PC-9 (cell line): Measurements from ENCODE around the gene STIMATE. TPM values are rescaled to one million over a fixed set of nuclear protein-coding genes. Genes with fewer than 3 reads are reported as not detected.

ENCODE experiments used
- BruUV-seq: library from RNA; stranded (reverse); fragments of 400-500 nt; replicated peaks from 2 replicates; lab custom pipeline; 2021; lab: Mats Ljungman, UMichigan
- CTCF ChIA-PET: fragments of 300-600 bp; sonication (Branson Sonifier 250); formaldehyde crosslinking; loops from one replicate; lab custom pipeline; 2022; ENCODE audit warnings: antibody characterized with exemption; lab: Charles Lee
- POLR2A ChIA-PET: fragments of 300-600 bp; sonication (Branson Sonifier 250); formaldehyde crosslinking; loops from one replicate; lab custom pipeline; 2022; ENCODE audit warnings: antibody characterized with exemption; ENCODE audit not compliant: unreplicated experiment; lab: Charles Lee
- DNase-seq, 2 experiments: peaks; one replicate each; pipeline versions ENCODE4 v3.0.0 to v3.0.0-alpha.2; 2015 to 2022; ENCODE audit warnings: mixed read lengths in 1 of 2
- H2AFZ ChIP-seq: fragments of 200-600 bp; sonication (generic); 2 replicates; pipeline ENCODE4 v1.8.1; 2017; ENCODE audit warnings: antibody characterized with exemption
- H3F3A ChIP-seq: fragments of 200-600 bp; sonication (generic); 2 replicates; pipeline ENCODE4 v1.8.1; 2017; ENCODE audit warnings: antibody characterized with exemption, mild to moderate bottlenecking, low read depth; ENCODE audit not compliant: insufficient read depth
- H3K27ac ChIP-seq: fragments of 200-600 bp; sonication (generic); 2 replicates; pipeline ENCODE4 v1.6.1; 2016; ENCODE audit warnings: mixed run types
- H3K27me3 ChIP-seq: fragments of 200-600 bp; sonication (generic); 2 replicates; pipeline ENCODE4 v1.6.1; 2016; ENCODE audit warnings: low read depth, mixed run types; ENCODE audit not compliant: insufficient read depth
- H3K36me3 ChIP-seq: fragments of 200-600 bp; sonication (generic); 2 replicates; pipeline ENCODE4 v1.6.1; 2016; ENCODE audit warnings: low read depth, mixed run types
- H3K4me1 ChIP-seq: fragments of 200-600 bp; sonication (generic); replicated peaks from 2 replicates; pipeline ENCODE4 v1.6.1; 2016; ENCODE audit warnings: mixed run types; ENCODE audit not compliant: insufficient read depth
- H3K4me2 ChIP-seq: fragments of 200-600 bp; sonication (generic); 2 replicates; pipeline ENCODE4 v1.6.1; 2017; ENCODE audit warnings: mixed run types
- H3K4me3 ChIP-seq: fragments of 200-600 bp; sonication (generic); 2 replicates; pipeline ENCODE4 v1.6.1; 2016; ENCODE audit warnings: mixed run types
- H3K79me2 ChIP-seq: fragments of 200-600 bp; sonication (generic); 2 replicates; pipeline ENCODE4 v1.6.1; 2017; ENCODE audit warnings: low read depth, mixed run types
- H3K9me2 ChIP-seq: fragments of 200-600 bp; sonication (generic); 2 replicates; pipeline ENCODE4 v1.8.1; 2017; ENCODE audit warnings: mild to moderate bottlenecking; ENCODE audit not compliant: insufficient read depth
- H3K9me3 ChIP-seq: fragments of 200-600 bp; sonication (generic); 2 replicates; pipeline ENCODE4 v1.8.1; 2016; ENCODE audit warnings: low read depth; ENCODE audit not compliant: insufficient read depth
- H4K20me1 ChIP-seq: fragments of 200-600 bp; sonication (generic); 2 replicates; pipeline ENCODE4 v1.8.1; 2017; ENCODE audit not compliant: insufficient read depth
- CTCF ChIP-seq: fragments of 200-600 bp; sonication (generic); conservative IDR thresholded peaks from 2 replicates; pipeline ENCODE4 v1.6.1; 2017; ENCODE audit warnings: mixed run types, antibody characterized with exemption, mild to moderate bottlenecking, moderate library complexity
- EZH2 ChIP-seq: fragments of 200-600 bp; sonication (generic); IDR thresholded peaks from 2 replicates; pipeline ENCODE4 v1.8.0; 2017; ENCODE audit warnings: antibody characterized with exemption, low read depth
- intact Hi-C: fragments of 100-400 bp; cut with micrococcal nuclease; formaldehyde crosslinking; loops from one replicate; pipeline ENCODE4 v1.10.0; 2022; ENCODE audit not compliant: unreplicated experiment
- total RNA-seq: library from RNA; stranded (reverse); gene quantifications from 2 replicates; pipeline ENCODE4 v1.2.3, GENCODE V29; 2021

The STIMATE gene
- total RNA-seq, 1 experiment from 2014 or later, result 16.8 TPM

- Histone ChIP-seq H3K36me3 (no peaks in the 10 kb centered on the region), H3K4me1 (0 out of 2 replicates have a peak, but pooled peaks cover 5% of the 10 kb centered on the region), H3K4me3 (peak overlapping the region; percentile 84), H3F3A (no peaks in the 10 kb centered on the region), H3K27ac (no peak overlapping the region), H3K4me2 (peak overlapping the region; percentile 97), H3K9me2 (no peaks in the 10 kb centered on the region), H2AFZ (peak overlapping the region; percentile 97), H3K79me2 (no peaks in the 10 kb centered on the region; the same call in 1 of the 2 replicates), H4K20me1 (no peaks in the 10 kb centered on the region), H3K27me3 (no peaks in the 10 kb centered on the region), H3K9me3 (no peaks in the 10 kb centered on the region)
- intact Hi-C loops, result no loop called here
- no TSS peak for BruUV-seq
- DNase-seq, result peak in 1 of 2 experiments; percentile 16
- ChIA-PET POLR2A (interaction anchor here (0.5 to 0.6 kb wide), 2 partner anchors 451 to 1397 kb away, joined by 4 to 5 read pairs; partner anchors contain the start of gene DCAF1), CTCF (interaction anchor here (1.5 kb wide), 1 partner anchor 98 kb away, joined by 3 read pairs; no protein-coding TSS in a partner anchor)
- no peak for TF ChIP-seq EZH2
- TF ChIP-seq CTCF, result no peak
Observed at GRCh38 chr3:52896613-52897012, 735 bp downstream of the STIMATE start.

- Histone ChIP-seq H3K27ac (no peak overlapping the region), H3K79me2 (no peaks in the 10 kb centered on the region; the same call in 1 of the 2 replicates)
Observed at GRCh38 chr3:52896151-52896550, 1.2 kb downstream of the STIMATE start.

DNA sequence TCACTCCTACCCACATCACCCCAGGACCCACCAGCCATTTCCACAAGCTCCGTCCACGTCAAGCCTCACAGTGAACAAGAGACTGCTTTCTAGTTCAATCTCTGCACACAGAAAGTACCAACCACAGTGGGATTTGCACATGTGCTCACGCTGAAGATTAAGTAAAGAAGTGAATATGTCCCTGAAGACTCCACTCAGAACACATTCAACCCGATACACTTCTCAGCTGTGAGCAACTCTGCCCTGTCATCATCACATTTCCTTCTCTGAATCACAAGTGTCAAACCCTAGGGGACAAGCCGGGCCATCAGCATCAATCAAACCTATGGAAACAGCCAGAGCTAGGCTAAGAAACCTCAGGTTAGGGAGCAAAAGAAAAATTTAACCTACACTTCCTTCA lies 1.9 kb downstream of the STIMATE start:
- Histone ChIP-seq H4K20me1 (no peaks in the 10 kb centered on the region), H3K4me2 (no peak overlapping the region), H2AFZ (no peak overlapping the region), H3K27ac (no peak overlapping the region), H3K79me2 (no peaks in the 10 kb centered on the region; the same call in 1 of the 2 replicates), H3K9me3 (no peaks in the 10 kb centered on the region), H3K36me3 (no peaks in the 10 kb centered on the region), H3K4me1 (0 out of 2 replicates have a peak, but pooled peaks cover 5% of the 10 kb centered on the region), H3F3A (no peaks in the 10 kb centered on the region), H3K4me3 (no peak overlapping the region), H3K27me3 (no peaks in the 10 kb centered on the region), H3K9me2 (no peaks in the 10 kb centered on the region)
- POLR2A ChIA-PET, result no interaction called here
- no peak for DNase-seq
- BruUV-seq, result no TSS peak
- CTCF ChIA-PET, result no interaction called here
- TF ChIP-seq CTCF (no peak), EZH2 (no peak)
- intact Hi-C loops, result no loop called here

More at GRCh38 chr3:52896151-52896550, 1.2 kb downstream of the STIMATE start:
- POLR2A ChIA-PET, result interaction anchor here (0.6 to 0.7 kb wide), 2 partner anchors 452 to 913 kb away, joined by 3 to 5 read pairs; partner anchors contain the start of gene ACY1
- peak overlapping the region; percentile 97 for H3K4me2 ChIP-seq
- BruUV-seq, result TSS peak; percentile 19
- no peaks in the 10 kb centered on the region for H4K20me1 ChIP-seq
- no peak for DNase-seq
- intact Hi-C loops, result no loop called here
- CTCF ChIA-PET, result interaction anchor here (1.5 kb wide), 1 partner anchor 97 kb away, joined by 3 read pairs; no protein-coding TSS in a partner anchor
- H3K9me2 ChIP-seq, result no peaks in the 10 kb centered on the region
- H3K4me3 ChIP-seq, result peak overlapping the region; percentile 84; the same call in 1 of the 2 replicates
- TF ChIP-seq CTCF (no peak), EZH2 (no peak)
- 0 out of 2 replicates have a peak, but pooled peaks cover 5% of the 10 kb centered on the region for H3K4me1 ChIP-seq
- no peak overlapping the region for H2AFZ ChIP-seq
- no peaks in the 10 kb centered on the region for H3K9me3 ChIP-seq
- no peaks in the 10 kb centered on the region for H3K36me3 ChIP-seq
- no peaks in the 10 kb centered on the region for H3K27me3 ChIP-seq
- no peaks in the 10 kb centered on the region for H3F3A ChIP-seq
